HG03442 (cell line): Measurements from ENCODE around the gene ECEL1.

Experiments
- ATAC-seq: cut with Tn5 transposase; IDR thresholded peaks from one replicate; pipeline ENCODE4 v1.9.1; 2021; ENCODE audit warnings: mild to moderate bottlenecking, moderate library complexity; ENCODE audit not compliant: unreplicated experiment

ECEL1 gene

DNA sequence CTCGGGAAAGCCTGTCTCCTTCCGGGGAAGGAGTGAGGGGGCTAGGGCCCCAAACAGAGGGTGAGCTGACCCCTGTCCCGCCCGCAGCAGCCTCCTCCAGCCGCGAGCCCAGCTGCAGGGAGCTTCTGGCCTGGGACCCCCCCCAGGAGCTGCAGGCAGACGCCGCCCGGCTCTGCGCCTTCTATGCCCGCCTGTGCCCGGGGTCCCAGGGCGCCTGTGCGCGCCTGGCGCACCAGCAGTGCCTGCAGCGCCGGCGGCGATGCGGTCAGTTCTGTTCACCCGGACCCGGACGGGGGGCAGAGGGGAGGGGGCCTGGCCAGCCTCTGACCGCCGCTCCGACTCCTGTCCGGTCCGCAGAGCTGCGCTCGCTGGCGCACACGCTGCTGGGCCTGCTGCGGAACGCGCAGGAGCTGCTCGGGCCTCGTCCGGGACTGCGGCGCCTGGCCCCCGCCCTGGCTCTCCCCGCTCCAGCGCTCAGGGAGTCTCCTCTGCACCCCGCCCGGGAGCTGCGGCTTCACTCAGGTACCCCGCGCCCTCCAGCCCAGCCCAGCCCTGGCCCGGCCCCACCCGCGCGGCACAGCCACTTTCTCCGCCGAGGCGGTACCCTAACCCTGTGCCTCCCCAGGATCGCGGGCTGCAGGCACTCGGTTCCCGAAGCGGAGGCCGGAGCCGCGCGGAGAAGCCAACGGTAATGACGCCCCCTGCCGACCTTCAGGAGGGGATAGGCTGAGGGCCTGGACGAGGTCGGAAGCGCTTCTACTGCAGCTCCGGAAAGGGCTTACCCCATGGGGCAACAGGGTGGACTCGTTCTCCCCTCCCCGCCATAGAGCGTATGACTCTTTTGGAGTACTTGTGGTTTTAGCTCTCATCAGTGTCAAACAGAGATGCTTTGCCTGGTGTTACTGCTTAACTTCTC lies 36.3 kb upstream of the ECEL1 start:
- no peak for ATAC-seq

GRCh38 chr2:232523402-232523681 lies 35.7 kb upstream of the ECEL1 start:
- no peak for ATAC-seq

DNA sequence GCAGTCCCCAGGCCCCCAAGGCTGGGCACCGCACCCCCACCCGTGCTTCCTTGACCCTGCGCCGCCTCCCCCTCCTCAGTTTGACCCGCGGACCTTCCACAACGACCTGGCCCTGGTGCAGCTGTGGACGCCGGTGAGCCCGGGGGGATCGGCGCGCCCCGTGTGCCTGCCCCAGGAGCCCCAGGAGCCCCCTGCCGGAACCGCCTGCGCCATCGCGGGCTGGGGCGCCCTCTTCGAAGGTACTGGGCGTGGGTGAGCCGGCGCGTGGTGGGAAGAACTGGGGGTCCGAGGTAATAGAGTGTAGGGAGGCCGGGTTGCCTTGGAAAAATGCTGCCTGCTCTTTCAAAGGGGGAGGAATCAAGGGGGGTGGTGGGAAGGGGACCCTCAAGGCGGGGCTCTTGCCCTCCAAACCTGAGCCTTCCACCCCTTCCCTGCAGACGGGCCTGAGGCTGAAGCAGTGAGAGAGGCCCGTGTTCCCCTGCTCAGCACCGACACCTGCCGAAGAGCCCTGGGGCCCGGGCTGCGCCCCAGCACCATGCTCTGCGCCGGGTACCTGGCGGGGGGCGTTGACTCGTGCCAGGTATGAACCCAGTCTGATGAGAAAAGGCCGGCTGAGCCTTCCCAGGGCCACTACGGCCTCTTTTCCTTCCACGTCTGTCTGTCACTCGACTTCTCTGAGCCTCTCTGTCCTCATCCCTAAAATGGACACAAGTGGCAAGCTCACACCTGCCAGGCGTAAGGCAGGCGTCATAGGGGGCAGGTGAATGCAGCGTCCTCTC lies 35.2 kb upstream of the ECEL1 start:
- ATAC-seq, result no peak

- no peak for ATAC-seq
Observed at GRCh38 chr2:232521959-232522622, 34.5 kb upstream of the ECEL1 start.

- no peak for ATAC-seq
Observed at GRCh38 chr2:232521098-232521497, 33.5 kb upstream of the ECEL1 start.

- ATAC-seq, result no peak
Observed at GRCh38 chr2:232520489-232520888, 32.9 kb upstream of the ECEL1 start.

GRCh38 chr2:232519581-232520438 lies 32.2 kb upstream of the ECEL1 start, which contains the start of gene PRSS56:
PRSS56 (plus strand) TSS chr2:232520388; CDS start chr2:232520599, 211 bp downstream.
- ATAC-seq, result no peak

DNA sequence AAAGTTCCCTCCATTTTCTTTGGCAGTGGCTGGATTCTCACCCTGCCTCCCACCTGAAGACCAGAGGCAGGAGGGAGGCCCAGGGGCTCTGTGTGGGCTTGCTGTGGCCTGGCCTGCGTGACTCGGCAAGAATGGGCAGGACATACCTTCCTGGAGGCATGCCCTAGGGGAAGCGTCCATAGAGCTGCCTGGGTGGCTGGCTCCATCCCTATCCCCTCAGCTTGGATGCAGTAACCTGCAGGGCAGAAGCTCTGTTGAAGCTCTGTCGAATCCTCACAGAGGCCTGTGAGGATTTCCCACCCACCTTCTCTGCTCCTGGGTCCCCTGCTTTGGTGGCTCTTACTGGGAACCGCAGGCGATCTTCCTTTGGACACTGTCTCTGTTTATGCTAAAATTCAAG lies 31.2 kb upstream of the ECEL1 start:
- ATAC-seq, result no peak

DNA sequence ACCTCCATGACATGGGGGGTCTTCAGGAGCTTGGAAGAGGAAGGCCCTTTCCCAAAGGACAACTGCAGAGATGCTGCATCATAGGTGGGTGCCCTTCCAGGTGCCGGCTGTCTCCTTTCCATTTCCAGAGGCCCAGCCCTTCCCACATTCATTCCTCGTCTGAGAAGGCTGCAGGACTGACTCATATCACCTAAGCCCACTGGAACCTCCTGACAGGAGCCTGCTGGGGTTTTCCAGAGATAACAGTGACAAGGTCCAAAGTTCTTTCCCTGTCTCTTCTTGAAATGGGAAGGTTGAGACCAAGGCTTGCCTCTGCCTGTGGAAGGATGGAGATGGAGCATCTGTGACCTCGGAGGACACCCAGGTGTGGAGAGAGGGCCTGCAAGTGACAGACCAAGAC lies 28.9 kb upstream of the ECEL1 start:
- ATAC-seq, result no peak

- ATAC-seq, result no peak
Observed at GRCh38 chr2:232515639-232516038, 28.0 kb upstream of the ECEL1 start.

DNA sequence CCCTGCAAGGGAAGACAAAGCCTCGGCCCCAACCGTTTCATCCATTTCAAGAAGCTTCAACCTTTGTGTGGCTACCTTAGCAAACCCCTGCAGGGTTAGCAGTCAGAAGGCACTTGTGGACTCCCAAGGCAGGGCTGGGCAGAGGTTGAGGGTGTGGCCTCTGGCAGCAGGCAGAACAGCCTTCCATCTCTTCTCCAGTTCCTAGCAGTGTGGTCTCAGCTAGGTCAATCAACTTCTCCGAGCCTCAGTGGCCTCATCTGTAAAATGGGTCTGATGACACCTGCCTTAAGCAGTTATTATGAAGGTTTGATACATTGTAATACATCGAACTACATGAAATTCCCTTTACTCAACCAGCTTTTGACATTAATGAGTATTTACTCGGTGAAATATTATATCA lies 25.7 kb upstream of the ECEL1 start:
- ATAC-seq, result no peak

DNA sequence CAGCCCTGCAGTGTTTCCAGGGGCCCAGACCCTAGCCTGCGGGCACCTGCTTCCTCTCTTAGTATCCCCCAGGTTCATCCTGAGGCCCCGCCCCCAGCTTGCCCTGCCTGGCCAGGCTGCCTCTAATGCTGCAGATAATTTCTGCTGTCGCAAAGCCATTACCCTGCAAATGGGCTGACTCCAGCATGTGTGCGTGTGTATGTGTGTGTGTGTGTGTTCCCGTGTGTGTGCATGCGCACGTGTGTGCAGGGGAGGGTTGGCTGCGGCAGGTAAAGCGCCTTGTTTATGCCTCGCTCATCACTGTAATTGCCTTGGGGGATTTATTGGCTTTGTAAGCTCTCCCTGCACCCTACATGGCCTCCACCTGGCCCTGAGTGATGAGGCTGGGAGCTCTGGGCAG lies 25.0 kb upstream of the ECEL1 start:
- ATAC-seq, result no peak

- no peak for ATAC-seq
Observed at GRCh38 chr2:232511336-232511890, 23.8 kb upstream of the ECEL1 start.

DNA sequence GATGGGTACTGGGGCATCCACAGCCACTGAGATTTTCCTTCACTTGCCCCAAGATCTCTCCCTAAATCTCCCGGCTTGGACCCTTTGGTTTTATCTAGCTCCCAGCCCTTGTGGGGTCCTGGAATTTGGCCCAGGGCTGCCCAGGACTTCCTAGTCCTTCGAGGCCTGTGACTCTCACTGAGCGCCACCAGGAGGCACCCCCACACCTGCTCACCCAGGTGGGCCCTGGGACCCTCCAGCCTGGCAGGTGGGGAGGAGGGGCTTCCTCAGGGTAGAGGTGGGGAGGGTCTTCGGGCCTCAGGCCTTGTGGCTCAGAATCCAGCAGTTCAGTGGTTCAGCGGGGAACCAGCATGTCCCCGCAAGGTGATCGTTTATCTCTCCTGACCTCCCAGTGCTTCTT lies 20.6 kb upstream of the ECEL1 start:
- ATAC-seq, result no peak

GRCh38 chr2:232506709-232507108 lies 19.1 kb upstream of the ECEL1 start:
- no peak for ATAC-seq

GRCh38 chr2:232505856-232506255 lies 18.2 kb upstream of the ECEL1 start:
- ATAC-seq, result no peak

- ATAC-seq, result no peak
Observed at GRCh38 chr2:232504438-232504837, 16.8 kb upstream of the ECEL1 start.

DNA sequence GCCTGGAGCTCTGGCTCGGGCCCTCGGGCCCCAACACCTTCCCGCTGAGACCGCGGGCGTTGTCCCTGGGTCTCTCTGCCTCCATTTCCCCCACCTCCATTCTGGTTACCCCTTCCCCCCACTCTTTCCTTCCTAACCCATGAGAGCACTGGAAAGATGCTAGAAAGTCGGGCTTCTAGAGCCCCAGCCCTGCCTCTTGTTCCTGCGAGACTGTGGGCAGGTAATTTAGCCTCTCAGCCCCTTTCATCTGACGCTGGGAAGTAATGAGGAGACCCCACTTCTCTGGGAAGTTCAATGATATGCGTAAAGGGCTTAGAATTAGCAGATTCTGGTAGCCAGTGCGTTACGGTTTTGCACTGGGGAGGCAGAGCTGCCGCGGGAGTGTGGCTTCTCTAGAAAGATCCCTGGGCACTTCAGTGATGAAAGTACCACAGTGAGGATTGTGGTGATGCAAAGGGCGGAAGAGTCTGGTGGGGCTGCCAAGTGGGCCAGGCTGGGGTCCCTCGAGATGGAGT lies 16.2 kb upstream of the ECEL1 start:
- no peak for ATAC-seq

GRCh38 chr2:232502911-232503808 lies 15.5 kb upstream of the ECEL1 start:
- ATAC-seq, result no peak
